GM20000 (cell line): ENCODE measurements around the gene OR7D4.
A peak's percentile ranks its signal among the peaks of the same experiment; 100 is the strongest.
"Not testable (repeated sequence)": the region's sequence is repeated elsewhere in the genome, so short reads cannot be mapped to it uniquely, and the experiment has no call there.

Experiments used
- DNase-seq: peaks from one replicate; pipeline ENCODE4 v3.0.0; 2012; ENCODE audit warnings: low spot score
- TF ChIP-seq, protein P1 (sequence below): IDR thresholded peaks from 2 replicates; pipeline ENCODE4 v1.5.1; 2012; ENCODE audit warnings: mild to moderate bottlenecking, control low read depth; ENCODE audit errors: extremely low read depth, missing control alignments

OR7D4 gene

DNA sequence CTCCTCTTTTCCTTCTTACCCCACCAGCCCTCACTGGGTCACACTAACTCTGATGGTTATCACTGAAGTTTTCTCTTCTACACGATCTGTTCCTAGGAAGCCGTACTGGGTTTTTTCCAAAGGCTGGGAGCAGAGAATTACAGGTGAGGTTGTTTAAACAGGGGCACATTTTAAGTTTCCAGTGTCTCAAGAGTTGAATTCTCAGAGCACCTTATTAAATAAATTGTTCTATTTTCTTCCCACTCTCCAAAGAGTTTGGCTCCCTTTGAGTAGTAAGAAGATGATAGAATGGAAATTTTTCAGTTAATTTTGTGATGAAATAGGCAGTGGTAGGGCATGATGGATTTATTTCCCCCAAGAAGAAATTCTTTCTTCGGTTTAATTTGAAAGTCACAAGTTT lies at the start of gene OR7D4:
TSS of gene OR7D4 (minus strand) at position 101 of the 400 bp plus-strand sequence. CDS start 4,752 bp downstream, outside the sequence.
- DNase-seq = no peak
- TF ChIP-seq, protein P1, sequence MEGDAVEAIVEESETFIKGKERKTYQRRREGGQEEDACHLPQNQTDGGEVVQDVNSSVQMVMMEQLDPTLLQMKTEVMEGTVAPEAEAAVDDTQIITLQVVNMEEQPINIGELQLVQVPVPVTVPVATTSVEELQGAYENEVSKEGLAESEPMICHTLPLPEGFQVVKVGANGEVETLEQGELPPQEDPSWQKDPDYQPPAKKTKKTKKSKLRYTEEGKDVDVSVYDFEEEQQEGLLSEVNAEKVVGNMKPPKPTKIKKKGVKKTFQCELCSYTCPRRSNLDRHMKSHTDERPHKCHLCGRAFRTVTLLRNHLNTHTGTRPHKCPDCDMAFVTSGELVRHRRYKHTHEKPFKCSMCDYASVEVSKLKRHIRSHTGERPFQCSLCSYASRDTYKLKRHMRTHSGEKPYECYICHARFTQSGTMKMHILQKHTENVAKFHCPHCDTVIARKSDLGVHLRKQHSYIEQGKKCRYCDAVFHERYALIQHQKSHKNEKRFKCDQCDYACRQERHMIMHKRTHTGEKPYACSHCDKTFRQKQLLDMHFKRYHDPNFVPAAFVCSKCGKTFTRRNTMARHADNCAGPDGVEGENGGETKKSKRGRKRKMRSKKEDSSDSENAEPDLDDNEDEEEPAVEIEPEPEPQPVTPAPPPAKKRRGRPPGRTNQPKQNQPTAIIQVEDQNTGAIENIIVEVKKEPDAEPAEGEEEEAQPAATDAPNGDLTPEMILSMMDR = no peak

DNA sequence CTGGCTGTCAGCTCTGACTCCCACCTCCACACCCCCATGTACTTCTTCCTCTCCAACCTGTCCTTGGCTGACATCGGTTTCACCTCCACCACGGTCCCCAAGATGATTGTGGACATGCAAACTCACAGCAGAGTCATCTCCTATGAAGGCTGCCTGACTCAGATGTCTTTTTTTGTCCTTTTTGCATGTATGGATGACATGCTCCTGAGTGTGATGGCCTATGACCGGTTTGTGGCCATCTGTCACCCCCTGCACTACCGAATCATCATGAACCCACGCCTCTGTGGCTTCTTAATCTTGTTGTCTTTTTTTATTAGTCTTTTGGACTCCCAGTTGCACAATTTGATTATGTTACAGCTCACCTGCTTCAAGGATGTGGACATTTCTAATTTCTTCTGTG lies 31.8 kb upstream of the OR7D4 start:
- no peak for DNase-seq
- TF ChIP-seq, protein P1 = no peak

- DNase-seq = no peak
- TF ChIP-seq, protein P1 = no peak
Measured at GRCh38 chr19:9250630-9251029, 31.2 kb upstream of the OR7D4 start, which contains the start of gene OR7E24. TSS of gene OR7E24 (plus strand) at chr19:9250930. CDS start at chr19:9251044, 114 bp downstream.

DNA sequence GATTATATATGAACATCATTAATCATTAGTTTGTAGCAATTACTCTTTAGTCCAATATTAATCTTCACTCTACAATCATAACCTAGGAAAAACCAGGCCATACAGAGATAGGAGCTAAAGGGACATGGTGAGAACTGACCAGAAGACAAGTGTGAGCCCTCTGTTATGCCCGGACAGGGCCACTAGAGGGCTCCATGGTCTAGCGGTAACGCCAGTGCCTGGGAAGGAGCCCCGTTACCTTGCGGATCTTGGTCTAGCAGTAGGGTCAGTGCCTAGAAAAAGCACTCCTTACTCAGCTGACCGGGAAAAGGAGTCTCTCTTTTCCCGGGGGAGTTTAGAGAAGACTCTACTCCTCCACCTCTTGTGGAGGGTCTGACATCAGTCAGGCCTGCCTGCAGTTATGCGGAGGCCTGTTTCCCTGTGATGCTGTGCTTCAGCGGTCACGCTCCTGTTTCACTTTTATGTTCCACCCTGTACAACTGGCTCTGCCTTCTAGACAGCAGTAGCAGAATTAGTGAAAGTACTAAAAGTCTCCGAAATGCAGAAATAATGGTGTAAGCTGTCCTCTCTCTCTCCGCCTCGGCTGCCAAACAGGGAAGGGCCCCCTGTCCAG lies 13.8 kb downstream of the OR7D4 start:
- TF ChIP-seq, protein P1 = peak; percentile 83
- DNase-seq = peak; percentile 49

GRCh38 chr19:9198044-9198443 lies 21.3 kb downstream of the OR7D4 start:
- DNase-seq = not testable (repeated sequence)

- no peak for DNase-seq
- TF ChIP-seq, protein P1 = no peak
Measured at GRCh38 chr19:9189535-9189934, 29.9 kb downstream of the OR7D4 start.

- no peak for DNase-seq
- TF ChIP-seq, protein P1 = no peak
Measured at GRCh38 chr19:9187191-9187590, 32.2 kb downstream of the OR7D4 start.

DNA sequence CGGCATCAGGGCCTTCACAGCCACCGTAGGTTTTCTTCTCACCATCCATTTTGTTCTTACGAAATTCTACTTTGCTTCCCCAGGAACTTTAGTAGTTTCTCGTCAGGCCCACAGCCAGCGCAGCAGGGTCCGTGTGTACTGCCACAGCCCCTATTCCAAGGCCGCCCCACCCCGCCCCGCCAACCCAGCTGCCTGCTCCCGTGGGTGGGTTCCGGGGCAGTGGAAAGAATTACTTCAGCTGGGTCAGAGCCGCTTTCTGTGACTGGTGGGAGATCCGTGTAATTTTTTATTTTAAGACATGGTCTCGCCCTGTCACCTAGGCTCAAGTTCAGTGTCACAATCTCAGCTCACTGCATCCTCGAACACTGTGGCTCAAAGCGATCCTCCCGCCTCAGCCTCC lies 36.4 kb downstream of the OR7D4 start:
- TF ChIP-seq, protein P1 = no peak

More for the DNA sequence above, 36.4 kb downstream of the OR7D4 start:
- DNase-seq = no peak
